Endothelial cell of umbilical vein (primary cell): ENCODE results near the gene CNTNAP4. TPM values are rescaled to one million over a fixed set of nuclear protein-coding genes. Genes with fewer than 3 reads are reported as not detected.

ENCODE experiments used
- BruUV-seq: library from RNA; stranded (reverse); fragments of 400-500 nt; replicated peaks from 2 replicates; lab custom pipeline; 2021; lab: Mats Ljungman, UMichigan
- CTCF ChIA-PET: fragments of 300-600, 350-600 bp; sonication (Branson Sonifier 250); formaldehyde crosslinking; loops from one replicate; lab custom pipeline; 2021; ENCODE audit warnings: antibody characterized with exemption, inconsistent platforms; lab: Charles Lee
- POLR2A ChIA-PET: fragments of 300-600, 350-600 bp; sonication (Branson Sonifier 250); formaldehyde crosslinking; loops from one replicate; lab custom pipeline; 2021; ENCODE audit warnings: antibody characterized with exemption, inconsistent platforms; lab: Charles Lee
- DNase-seq: peaks from one replicate; pipeline ENCODE4 v3.0.0-alpha.2; 2011; ENCODE audit warnings: low read depth, low spot score
- FAIRE-seq: peaks from 2 replicates; lab custom pipeline; 2011; peaks lifted over from hg19 to GRCh38; lab: Jason Lieb, UNC
- H2AFZ ChIP-seq: 2 replicates; pipeline ENCODE4 v1.6.0; 2012; ENCODE audit warnings: low read depth, low read length, control low read depth, inconsistent platforms
- H3K27ac ChIP-seq: 2 replicates; pipeline ENCODE4 v1.5.1; 2011; ENCODE audit warnings: low read depth, mild to moderate bottlenecking, control low read depth, low read length, moderate library complexity; ENCODE audit not compliant: insufficient read depth
- H3K27me3 ChIP-seq, 2 experiments: 2 replicates each; pipeline versions ENCODE4 v1.6.0 to v1.6.1; 2011; ENCODE audit warnings: low read length in 2 of 2, mixed read lengths in 1 of 2; ENCODE audit not compliant: control insufficient read depth in 2 of 2, insufficient read depth in 2 of 2
- H3K36me3 ChIP-seq, 2 experiments: 2 replicates in 1 of 2; 3 replicates in 1 of 2; pipeline ENCODE4 v1.5.1; 2011; ENCODE audit warnings: low read length in 2 of 2, mild to moderate bottlenecking in 1 of 2, moderate library complexity in 1 of 2; ENCODE audit not compliant: control insufficient read depth in 2 of 2, insufficient read depth in 2 of 2; ENCODE audit errors: extremely low read depth in 1 of 2
- H3K4me1 ChIP-seq: 3 replicates; pipeline ENCODE4 v1.5.1; 2011; ENCODE audit warnings: mild to moderate bottlenecking, low read length; ENCODE audit not compliant: control insufficient read depth, insufficient read depth; ENCODE audit errors: extremely low read depth
- H3K4me2 ChIP-seq: 2 replicates; pipeline ENCODE4 v1.6.1; 2011; ENCODE audit warnings: low read length, control low read depth, mixed read lengths; ENCODE audit not compliant: insufficient read depth
- H3K4me3 ChIP-seq, 3 experiments: fragments of 200-600 bp in 1 of 3; sonication (generic), shearing (Covaris generic) in 1 of 3; replicated peaks in 1 of 3; 2 replicates each; pipeline ENCODE4 v1.5.1; 2011 to 2016; ENCODE audit warnings: control low read depth in 3 of 3, low read length in 3 of 3, mild to moderate bottlenecking in 2 of 3, inconsistent platforms in 1 of 3, low read depth in 1 of 3, moderate library complexity in 1 of 3; ENCODE audit not compliant: insufficient read depth in 1 of 3
- H3K79me2 ChIP-seq: 2 replicates; pipeline ENCODE4 v1.6.0; 2012; ENCODE audit warnings: low read length, inconsistent platforms; ENCODE audit not compliant: control insufficient read depth, insufficient read depth
- H3K9ac ChIP-seq: replicated peaks from 2 replicates; pipeline ENCODE3; 2011; ENCODE audit warnings: low read length, control low read depth; ENCODE audit not compliant: insufficient read depth; ENCODE audit errors: extremely low read depth
- H3K9me1 ChIP-seq: replicated peaks from 3 replicates; pipeline ENCODE4 v1.6.0; 2011; ENCODE audit warnings: mild to moderate bottlenecking, low read length; ENCODE audit not compliant: control insufficient read depth, insufficient read depth; ENCODE audit errors: extremely low read depth
- H3K9me3 ChIP-seq: replicated peaks from 2 replicates; pipeline ENCODE4 v1.5.1; 2012; ENCODE audit warnings: low read length, inconsistent platforms; ENCODE audit not compliant: control insufficient read depth, insufficient read depth
- H4K20me1 ChIP-seq: replicated peaks from 2 replicates; pipeline ENCODE3; 2011; ENCODE audit warnings: mild to moderate bottlenecking, low read length; ENCODE audit not compliant: control insufficient read depth, insufficient read depth; ENCODE audit errors: extremely low read depth
- CTCF ChIP-seq, 2 donors: IDR thresholded peaks; 1 replicate in 1 of 2; 2 replicates in 1 of 2; pipeline ENCODE4 v1.5.1; 2011; ENCODE audit warnings: low read length in 2 of 2, mild to moderate bottlenecking in 2 of 2, moderate library complexity in 2 of 2, control low read depth in 1 of 2, inconsistent platforms in 1 of 2, low read depth in 1 of 2; ENCODE audit not compliant: insufficient read depth in 1 of 2; ENCODE audit errors: extremely low read depth in 1 of 2
- EZH2 ChIP-seq: IDR thresholded peaks from 2 replicates; pipeline ENCODE4 v1.6.1; 2012; ENCODE audit warnings: borderline replicate concordance, low read depth, mild to moderate bottlenecking, moderate library complexity, low read length, inconsistent platforms; ENCODE audit not compliant: severe bottlenecking
- FOS ChIP-seq: IDR thresholded peaks from 2 replicates; pipeline ENCODE4 v1.6.1; 2011; ENCODE audit warnings: mild to moderate bottlenecking, low read length, moderate library complexity, borderline replicate concordance; ENCODE audit not compliant: insufficient read depth
- GATA2 ChIP-seq: IDR thresholded peaks from 2 replicates; pipeline ENCODE4 v1.7.0; 2011; ENCODE audit warnings: low read depth, mild to moderate bottlenecking, moderate library complexity, mixed read lengths, low read length; ENCODE audit not compliant: insufficient read length, insufficient read depth
- JUN ChIP-seq: IDR thresholded peaks from 2 replicates; pipeline ENCODE4 v1.6.1; 2011; ENCODE audit warnings: borderline replicate concordance, low read depth; ENCODE audit not compliant: insufficient read length, insufficient read depth
- MAX ChIP-seq: IDR thresholded peaks from 2 replicates; pipeline ENCODE4 v1.6.1; 2011; ENCODE audit not compliant: insufficient read depth, insufficient read length
- MYC ChIP-seq: IDR thresholded peaks from one replicate; pipeline ENCODE4 v1.6.1; 2011; ENCODE audit warnings: mild to moderate bottlenecking, low read depth, low read length
- POLR2A ChIP-seq: IDR thresholded peaks from 2 replicates; pipeline ENCODE4 v1.6.1; 2012; ENCODE audit warnings: low read depth, mild to moderate bottlenecking, control low read depth, low read length
- POLR2AphosphoS5 ChIP-seq: IDR thresholded peaks from 2 replicates; pipeline ENCODE4 v1.6.1; 2012; ENCODE audit warnings: low read depth, mild to moderate bottlenecking, control low read depth, low read length, moderate library complexity; ENCODE audit not compliant: insufficient read depth
- dilution Hi-C: fragments of 300-500 bp; cut with MboI; formaldehyde crosslinking; loops from one replicate; pipeline ENCODE4 v1.15.0; 2019; ENCODE audit warnings: low sequenced_read_pairs; ENCODE audit not compliant: extremely low pct_ligation_motif_present
- intact Hi-C: fragments of 100-400 bp; cut with micrococcal nuclease; formaldehyde crosslinking; loops from one replicate; pipeline ENCODE4 v1.10.0; 2022
- polyA plus RNA-seq, 4 experiments: library from polyadenylated mRNA; depleted of rRNA in 3 of 4; stranded (reverse) in 3 of 4; unstranded in 1 of 4; fragments of >200 nt; gene quantifications; 2 replicates each; pipeline versions ENCODE4 v1.2.1 to v1.2.3, GENCODE V29; 2011 to 2012; ENCODE audit warnings: missing spikeins in 1 of 4
- total RNA-seq: library from RNA; stranded (reverse); gene quantifications from 2 replicates; pipeline ENCODE4 v1.2.3, GENCODE V29; 2021

Gene CNTNAP4
- total and polyA plus RNA-seq, 2 donors (not counting 3 experiments of a cell fraction or from before 2014, with no cell fraction given): not detected

- BruUV-seq: no TSS peak
- H3K36me3 ChIP-seq: no peaks in the 10 kb centered on the region
Observed at GRCh38 chr16:76443973-76444372, 166.8 kb downstream of the CNTNAP4 start.

More at GRCh38 chr16:76443973-76444372, 166.8 kb downstream of the CNTNAP4 start:
- H3K4me1 ChIP-seq: no peaks in the 10 kb centered on the region
- TF ChIP-seq POLR2A (no peak), EZH2 (no peak), CTCF (IDR thresholded peaks at IDR 0.05; ENCODE audit: extremely low read depth in 1 of 2, insufficient read depth in 1 of 2, low read depth in 1 of 2, low read length in 2 of 2) (no peak), MYC (no peak), GATA2 (no peak), POLR2AphosphoS5 (no peak), MAX (no peak), FOS (no peak), JUN (no peak)
- H4K20me1 ChIP-seq: no peaks in the 10 kb centered on the region
- no peaks in the 10 kb centered on the region for H3K9me1 ChIP-seq
- ChIA-PET POLR2A (no interaction called here), CTCF (no interaction called here)
- H2AFZ ChIP-seq: no peak overlapping the region
- no peaks in the 10 kb centered on the region for H3K9me3 ChIP-seq
- dilution Hi-C loops: no loop called here
- no peak overlapping the region for H3K27ac ChIP-seq
- H3K9ac ChIP-seq: no peak overlapping the region
- H3K4me2 ChIP-seq: no peak overlapping the region
- no peak for FAIRE-seq
- intact Hi-C loops: no loop called here
- DNase-seq: no peak
- H3K79me2 ChIP-seq: no peaks in the 10 kb centered on the region
- H3K4me3 ChIP-seq: no peak overlapping the region
- no peaks in the 10 kb centered on the region for H3K27me3 ChIP-seq
